HG03095 (cell line): ENCODE measurements around the gene HAPLN2.

Source experiments
- ATAC-seq: cut with Tn5 transposase; IDR thresholded peaks from one replicate; pipeline ENCODE4 v1.9.1; 2021; ENCODE audit warnings: moderate library complexity; ENCODE audit not compliant: unreplicated experiment

Gene HAPLN2

GRCh38 chr1:156659988-156660751, 41.0 kb downstream of the HAPLN2 start:
- ATAC-seq, result no peak

- ATAC-seq, result no peak
These were observed 41.5 kb downstream of the HAPLN2 start for GRCh38 chr1:156660752-156661112.

- no peak for ATAC-seq
These were observed 43.0 kb downstream of the HAPLN2 start for GRCh38 chr1:156662005-156662799.

- ATAC-seq, result no peak
These were observed 43.5 kb downstream of the HAPLN2 start for GRCh38 chr1:156662800-156663055.

DNA sequence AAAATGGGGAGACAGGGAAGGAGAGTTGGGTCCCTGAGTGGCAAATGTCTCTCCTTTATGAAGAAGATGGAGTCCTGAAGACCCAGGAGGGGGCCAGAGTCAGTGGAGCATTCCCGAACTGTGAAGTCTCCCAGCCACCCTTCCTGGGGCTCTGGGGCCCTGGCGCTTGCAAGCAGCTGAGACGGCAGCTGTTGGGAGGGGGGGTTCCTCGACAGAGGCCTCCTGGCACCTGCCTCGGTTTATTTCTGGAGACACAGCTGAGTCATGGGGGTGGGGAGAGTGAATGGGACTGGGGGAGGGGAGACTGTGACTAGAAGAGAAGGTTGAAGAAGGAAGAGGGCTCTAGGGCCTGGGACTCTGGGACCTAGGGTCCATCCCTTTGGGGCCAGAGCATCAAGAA, 44.0 kb downstream of the HAPLN2 start:
- no peak for ATAC-seq

- no peak for ATAC-seq
These were observed 45.0 kb downstream of the HAPLN2 start for GRCh38 chr1:156664046-156664766.

DNA sequence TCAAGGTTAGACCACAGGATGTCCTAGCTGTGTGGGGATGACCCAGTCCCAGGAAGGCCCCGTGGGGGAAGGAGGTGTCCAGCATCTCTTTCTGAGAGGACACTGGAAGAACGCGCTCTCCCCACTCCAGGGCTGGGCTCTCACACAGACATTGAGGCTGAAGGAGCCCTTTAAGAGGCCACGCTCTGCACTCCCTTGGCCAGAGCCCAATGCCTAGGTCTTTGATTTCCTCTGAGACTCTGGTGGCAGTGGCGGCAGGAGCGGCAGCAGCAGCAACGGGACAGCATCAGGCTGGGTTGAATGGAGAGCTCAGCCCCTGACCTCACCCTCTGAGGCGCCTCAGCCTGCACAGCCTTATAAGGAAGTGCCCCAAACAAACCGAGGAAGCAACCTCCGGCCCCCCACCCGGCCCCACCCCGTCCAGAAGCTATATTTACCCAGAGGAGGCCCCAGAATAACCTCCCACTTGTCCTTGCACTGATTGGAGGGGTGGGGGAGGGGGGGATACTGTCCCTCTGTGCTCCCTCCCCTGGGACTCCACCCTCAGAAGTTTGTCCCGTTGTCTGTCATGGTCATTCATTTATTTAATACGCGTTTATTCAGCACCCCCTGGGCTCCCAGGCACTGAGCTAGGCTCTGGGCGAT, 45.7 kb downstream of the HAPLN2 start:
- ATAC-seq, result no peak

DNA sequence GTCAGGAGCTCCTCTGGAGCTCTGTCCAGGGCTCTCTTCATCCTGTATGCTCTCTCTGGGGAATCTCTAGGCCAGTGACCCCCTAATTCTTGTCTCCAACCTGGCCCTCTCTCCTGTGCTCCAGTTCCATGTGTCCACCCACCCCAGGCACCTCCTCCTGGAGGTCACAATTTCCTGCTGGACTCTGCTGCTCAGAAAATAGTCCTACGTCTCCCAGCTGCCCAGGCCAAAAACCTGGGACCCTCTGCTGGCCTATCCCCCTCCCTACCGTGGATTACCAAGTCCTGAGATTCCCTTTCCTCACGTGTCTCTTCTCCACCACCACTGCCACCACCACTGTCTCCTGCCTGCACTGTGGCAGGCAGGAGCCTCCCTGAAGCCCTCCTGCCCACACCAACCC, 46.3 kb downstream of the HAPLN2 start:
- no peak for ATAC-seq

DNA sequence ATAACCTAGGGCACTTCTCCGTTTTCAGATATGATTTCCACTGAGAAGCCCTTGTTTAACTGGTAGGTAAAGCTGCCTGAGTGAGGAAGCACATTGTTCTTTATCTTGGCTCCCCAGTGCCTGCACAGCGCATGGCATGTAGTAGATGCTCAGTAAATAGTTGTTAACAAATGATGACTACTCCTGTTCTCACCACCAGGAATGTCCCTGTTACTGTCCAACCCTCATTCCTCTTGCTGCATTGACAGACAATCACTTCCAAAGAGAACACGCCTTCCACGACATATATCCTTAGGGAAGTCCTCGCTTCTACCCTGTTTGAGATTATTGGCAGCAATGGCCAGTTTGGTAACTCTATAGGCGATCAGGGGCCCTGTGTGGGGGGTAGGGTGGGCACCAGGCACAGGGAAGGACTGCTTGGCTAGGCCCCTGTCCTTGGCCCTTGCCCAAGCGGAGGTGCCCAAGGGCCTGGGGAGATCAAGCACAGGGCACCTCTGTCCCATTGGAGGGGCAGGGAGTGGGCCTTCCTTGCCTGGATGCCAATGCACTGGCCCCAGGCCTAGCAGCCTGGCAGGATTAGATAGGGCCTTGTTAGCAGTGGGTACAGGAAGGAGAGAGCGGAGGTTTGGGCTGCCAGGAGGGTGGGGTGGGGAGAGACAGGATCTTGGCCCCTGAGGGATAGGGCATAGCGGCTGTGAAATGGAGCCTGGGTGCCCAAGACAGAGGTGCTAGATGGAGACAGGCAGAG, 47.8 kb downstream of the HAPLN2 start:
- no peak for ATAC-seq

DNA sequence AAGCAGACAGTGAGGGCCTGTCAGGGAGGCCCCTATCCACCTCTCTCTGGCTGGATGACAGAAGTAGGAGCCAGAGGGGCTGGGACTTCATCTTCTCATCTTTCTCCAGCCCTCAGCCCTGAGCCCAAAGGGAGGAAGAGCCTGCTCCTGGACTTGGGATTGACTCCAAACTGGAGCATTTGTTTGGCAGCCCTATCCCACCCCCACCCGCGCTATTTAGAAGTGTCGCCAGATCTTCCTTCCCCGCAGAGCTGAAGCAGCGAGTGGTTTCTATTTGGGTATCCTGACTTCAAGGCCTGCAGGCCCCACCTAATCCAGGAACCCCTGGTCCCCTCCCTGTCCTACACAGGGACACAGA, 48.4 kb downstream of the HAPLN2 start:
- ATAC-seq, result no peak

GRCh38 chr1:156667968-156668709, 48.9 kb downstream of the HAPLN2 start:
- ATAC-seq, result no peak

DNA sequence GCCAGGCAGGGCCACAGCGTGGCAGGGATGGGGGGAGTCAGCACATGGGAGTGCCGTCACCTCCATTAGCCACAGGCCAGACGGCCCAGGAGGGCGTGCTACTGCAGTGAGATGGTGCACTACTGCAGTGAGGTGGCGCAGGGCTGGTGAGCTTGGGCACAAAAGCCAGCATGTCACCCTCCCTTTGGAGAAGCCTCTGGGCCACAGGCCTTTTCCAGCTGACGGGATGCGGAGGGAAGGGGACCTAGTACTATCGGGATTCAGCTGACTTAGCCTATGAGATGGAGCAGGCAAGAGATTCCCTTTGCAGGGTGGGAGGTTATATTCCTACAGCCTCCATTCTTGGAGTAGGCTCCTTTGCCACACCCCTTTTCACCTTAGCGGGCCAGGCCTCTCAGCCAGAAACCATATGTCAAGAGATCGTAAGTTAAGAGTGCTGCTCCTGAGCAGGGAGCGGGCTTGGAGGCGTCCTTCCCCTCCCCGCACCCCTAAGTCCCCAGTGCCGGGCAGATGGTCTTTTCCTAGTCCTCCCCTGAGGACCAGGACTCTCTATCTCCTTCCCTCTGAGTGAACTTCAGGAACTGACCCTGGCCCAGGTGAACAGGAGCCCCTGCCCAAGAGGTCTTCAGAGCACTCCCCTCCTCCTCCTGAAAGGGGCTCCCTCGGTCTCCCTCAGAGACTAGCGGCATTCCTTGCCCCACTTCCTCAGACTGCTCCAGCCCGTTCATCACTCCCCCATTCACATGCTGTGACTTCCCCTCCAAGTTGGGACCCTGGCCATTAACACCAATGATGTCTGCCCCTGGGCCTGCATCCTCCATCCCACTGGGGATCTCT, 49.8 kb downstream of the HAPLN2 start:
- no peak for ATAC-seq

- no peak for ATAC-seq
These were observed 50.6 kb downstream of the HAPLN2 start for GRCh38 chr1:156669794-156670193.

GRCh38 chr1:156670359-156670758, 51.1 kb downstream of the HAPLN2 start:
- ATAC-seq, result no peak

- ATAC-seq, result no peak
These were observed 51.6 kb downstream of the HAPLN2 start for GRCh38 chr1:156670791-156671190.

DNA sequence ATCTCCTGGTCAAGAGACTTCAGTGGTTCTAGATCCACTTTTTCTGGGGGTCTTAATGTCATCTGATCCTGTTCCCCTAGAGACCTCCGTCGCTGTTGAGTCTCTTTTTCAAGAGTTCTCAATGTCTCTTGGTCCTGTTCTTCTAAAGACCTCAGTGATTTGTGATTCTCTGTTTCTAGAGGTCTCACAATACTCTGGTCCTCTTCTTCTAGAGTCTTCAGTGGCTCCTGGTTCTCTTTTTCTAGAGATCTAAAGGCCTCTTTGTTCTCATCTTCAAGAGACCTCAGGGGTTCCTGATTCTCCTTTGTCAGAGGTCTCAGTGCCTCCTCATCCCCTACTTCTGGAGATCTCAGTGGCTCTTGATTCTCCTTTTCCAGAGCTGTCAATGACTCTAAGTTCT, 52.6 kb downstream of the HAPLN2 start:
- no peak for ATAC-seq

- no peak for ATAC-seq
These were observed 54.3 kb downstream of the HAPLN2 start for GRCh38 chr1:156673387-156674121.
